GM21737 (cell line): ENCODE measurements around the gene SLC35F1.

ENCODE experiments used
- ATAC-seq: cut with Tn5 transposase; IDR thresholded peaks from one replicate; pipeline ENCODE4 v1.9.1; 2021; ENCODE audit warnings: mild to moderate bottlenecking, moderate library complexity; ENCODE audit not compliant: unreplicated experiment

The SLC35F1 gene

GRCh38 chr6:118186672-118187567 lies 279.9 kb downstream of the SLC35F1 start:
- peak; percentile 50 for ATAC-seq

GRCh38 chr6:118187568-118188164 lies 280.6 kb downstream of the SLC35F1 start:
- peak; percentile 42 for ATAC-seq

- ATAC-seq: no peak
These were observed 281.5 kb downstream of the SLC35F1 start for GRCh38 chr6:118188561-118188960.

GRCh38 chr6:118197539-118197938 lies 290.5 kb downstream of the SLC35F1 start:
- ATAC-seq: no peak

GRCh38 chr6:118198746-118199145 lies 291.7 kb downstream of the SLC35F1 start:
- no peak for ATAC-seq

- no peak for ATAC-seq
These were observed 293.1 kb downstream of the SLC35F1 start for GRCh38 chr6:118200160-118200559.

GRCh38 chr6:118202517-118202916 lies 295.5 kb downstream of the SLC35F1 start:
- ATAC-seq: no peak

- ATAC-seq: no peak
These were observed 296.5 kb downstream of the SLC35F1 start for GRCh38 chr6:118203545-118203944.

- ATAC-seq: no peak
These were observed 299.2 kb downstream of the SLC35F1 start for GRCh38 chr6:118206221-118206620.

GRCh38 chr6:118207947-118208346 lies 300.9 kb downstream of the SLC35F1 start:
- ATAC-seq: no peak

GRCh38 chr6:118212451-118213173 lies 305.5 kb downstream of the SLC35F1 start:
- ATAC-seq: no peak

GRCh38 chr6:118215269-118215668 lies 308.2 kb downstream of the SLC35F1 start:
- ATAC-seq: no peak

- ATAC-seq: no peak
These were observed 309.7 kb downstream of the SLC35F1 start for GRCh38 chr6:118216751-118217150.

GRCh38 chr6:118218156-118218555 lies 311.1 kb downstream of the SLC35F1 start:
- no peak for ATAC-seq

GRCh38 chr6:118220429-118221128 lies 313.5 kb downstream of the SLC35F1 start:
- no peak for ATAC-seq

GRCh38 chr6:118223316-118223715 lies 316.3 kb downstream of the SLC35F1 start:
- no peak for ATAC-seq

- no peak for ATAC-seq
These were observed 321.8 kb downstream of the SLC35F1 start for GRCh38 chr6:118228886-118229285.

GRCh38 chr6:118240878-118241528 lies 333.9 kb downstream of the SLC35F1 start:
- no peak for ATAC-seq

GRCh38 chr6:118246406-118246805 lies 339.3 kb downstream of the SLC35F1 start:
- ATAC-seq: no peak

GRCh38 chr6:118248171-118248570 lies 341.1 kb downstream of the SLC35F1 start:
- no peak for ATAC-seq
